Ishikawa (cell line): Measurements from ENCODE around the gene JOSD2.

Source experiments
- CEBPB ChIP-seq: IDR thresholded peaks from 2 replicates; pipeline ENCODE4 v1.6.1; 2012
- CREB1 ChIP-seq: IDR thresholded peaks from 2 replicates; pipeline ENCODE4 v1.6.1; 2012; ENCODE audit warnings: low read depth
- EGR1 ChIP-seq: IDR thresholded peaks from 2 replicates; pipeline ENCODE4 v1.6.1; 2012
- EP300 ChIP-seq: IDR thresholded peaks from 2 replicates; pipeline ENCODE4 v1.6.1; 2012; ENCODE audit warnings: borderline replicate concordance
- NFIC ChIP-seq: IDR thresholded peaks from 2 replicates; pipeline ENCODE4 v1.6.1; 2012
- RAD21 ChIP-seq: IDR thresholded peaks from 2 replicates; pipeline ENCODE4 v1.6.1; 2012; ENCODE audit warnings: low read depth
- REST ChIP-seq: IDR thresholded peaks from 2 replicates; pipeline ENCODE4 v1.6.1; 2012; ENCODE audit warnings: low read depth, mild to moderate bottlenecking
- USF1 ChIP-seq: IDR thresholded peaks from 2 replicates; pipeline ENCODE4 v1.6.1; 2012

- TF ChIP-seq EP300 (no peak), CREB1 (no peak), NFIC (no peak), USF1 (no peak), CEBPB (no peak), REST (no peak), RAD21 (no peak), EGR1 (no peak)
Measured at GRCh38 chr19:50475736-50476223, 35.2 kb downstream of the JOSD2 start.
